ENCODE measurements around the gene ATP8B1. TPM values are rescaled to one million over a fixed set of nuclear protein-coding genes. Genes with fewer than 3 reads are reported as not detected.
A peak's percentile ranks its signal among the peaks of the same experiment; 100 is the strongest.

The ATP8B1 gene
- total and polyA plus RNA-seq, 9 of the 15 experiments (the other 6 are each of a cell fraction or from before 2014, with no cell fraction given) = 0.01 to 0.22 (median 0.03) TPM; not detected in 3

DNA sequence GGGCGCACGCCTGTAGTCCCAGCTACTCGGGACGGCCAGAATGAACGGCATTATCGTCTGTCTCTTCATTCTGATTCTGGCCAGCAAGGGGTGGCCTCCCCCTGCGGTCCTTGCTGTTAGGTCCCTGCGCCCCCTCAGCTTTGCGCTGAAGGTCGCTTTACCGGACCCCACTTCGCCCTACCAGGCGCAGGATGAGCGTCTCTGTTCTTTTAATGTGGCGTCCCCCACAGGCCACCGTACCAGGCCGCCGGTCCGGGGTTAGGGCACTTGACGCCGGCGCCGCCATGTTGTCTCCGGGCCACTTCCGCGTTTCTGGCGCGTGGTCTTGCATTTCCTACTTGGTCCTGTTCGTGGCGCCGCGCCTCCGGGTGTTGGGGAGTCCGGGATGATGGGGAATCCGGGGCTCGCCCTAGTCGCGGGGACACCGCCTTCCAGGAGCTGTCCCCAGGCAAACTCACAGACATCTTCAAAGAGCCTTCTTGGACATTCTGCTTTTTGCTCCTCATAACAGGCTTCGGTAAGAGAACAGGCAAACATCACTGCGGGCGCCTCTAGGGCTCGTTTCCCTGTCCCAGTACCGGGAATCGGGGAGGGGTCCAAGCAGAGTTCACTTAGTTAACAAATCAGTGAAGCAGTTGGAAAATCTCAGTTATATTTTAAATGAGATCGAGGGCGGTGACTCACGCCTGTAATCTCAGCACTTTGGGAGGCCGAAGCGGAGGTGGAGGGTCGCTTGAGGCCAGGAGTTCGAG, 172.9 kb downstream of the ATP8B1 start (continued):
- TF ChIP-seq, protein P1, sequence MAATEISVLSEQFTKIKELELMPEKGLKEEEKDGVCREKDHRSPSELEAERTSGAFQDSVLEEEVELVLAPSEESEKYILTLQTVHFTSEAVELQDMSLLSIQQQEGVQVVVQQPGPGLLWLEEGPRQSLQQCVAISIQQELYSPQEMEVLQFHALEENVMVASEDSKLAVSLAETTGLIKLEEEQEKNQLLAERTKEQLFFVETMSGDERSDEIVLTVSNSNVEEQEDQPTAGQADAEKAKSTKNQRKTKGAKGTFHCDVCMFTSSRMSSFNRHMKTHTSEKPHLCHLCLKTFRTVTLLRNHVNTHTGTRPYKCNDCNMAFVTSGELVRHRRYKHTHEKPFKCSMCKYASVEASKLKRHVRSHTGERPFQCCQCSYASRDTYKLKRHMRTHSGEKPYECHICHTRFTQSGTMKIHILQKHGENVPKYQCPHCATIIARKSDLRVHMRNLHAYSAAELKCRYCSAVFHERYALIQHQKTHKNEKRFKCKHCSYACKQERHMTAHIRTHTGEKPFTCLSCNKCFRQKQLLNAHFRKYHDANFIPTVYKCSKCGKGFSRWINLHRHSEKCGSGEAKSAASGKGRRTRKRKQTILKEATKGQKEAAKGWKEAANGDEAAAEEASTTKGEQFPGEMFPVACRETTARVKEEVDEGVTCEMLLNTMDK (IDR thresholded peaks at IDR 0.05; ENCODE audit: borderline replicate concordance, insufficient read depth, low read depth, low read length, poor library complexity, severe bottlenecking) = peak; percentile 40
- TF ChIP-seq TBL1XR1 (IDR thresholded peaks at IDR 0.05; ENCODE audit: low read length in 2 of 2) = peak; percentile 10 to 20; a peak in 1 of 4 replicates
- peak; percentile 70; the same call in 1 of the 2 replicates for TF ChIP-seq SPI1 (IDR thresholded peaks at IDR 0.05; ENCODE audit: borderline replicate concordance, low read depth, low read length)
- TF ChIP-seq, protein P2, sequence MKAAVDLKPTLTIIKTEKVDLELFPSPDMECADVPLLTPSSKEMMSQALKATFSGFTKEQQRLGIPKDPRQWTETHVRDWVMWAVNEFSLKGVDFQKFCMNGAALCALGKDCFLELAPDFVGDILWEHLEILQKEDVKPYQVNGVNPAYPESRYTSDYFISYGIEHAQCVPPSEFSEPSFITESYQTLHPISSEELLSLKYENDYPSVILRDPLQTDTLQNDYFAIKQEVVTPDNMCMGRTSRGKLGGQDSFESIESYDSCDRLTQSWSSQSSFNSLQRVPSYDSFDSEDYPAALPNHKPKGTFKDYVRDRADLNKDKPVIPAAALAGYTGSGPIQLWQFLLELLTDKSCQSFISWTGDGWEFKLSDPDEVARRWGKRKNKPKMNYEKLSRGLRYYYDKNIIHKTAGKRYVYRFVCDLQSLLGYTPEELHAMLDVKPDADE (conservative IDR thresholded peaks at IDR 0.05; ENCODE audit: control insufficient read depth, low read depth, low read length) = peak; percentile 74; the same call in 1 of the 2 replicates
- 0 out of 2 replicates have a peak, but pooled peaks have one; percentile 46 for TF ChIP-seq ZNF263 (CRISPR knock-in tag; IDR thresholded peaks at IDR 0.05; ENCODE audit: borderline replicate concordance)
- TF ChIP-seq KLF16 (IDR thresholded peaks at IDR 0.05) = peak; percentile 73
- TF ChIP-seq, protein P3, sequence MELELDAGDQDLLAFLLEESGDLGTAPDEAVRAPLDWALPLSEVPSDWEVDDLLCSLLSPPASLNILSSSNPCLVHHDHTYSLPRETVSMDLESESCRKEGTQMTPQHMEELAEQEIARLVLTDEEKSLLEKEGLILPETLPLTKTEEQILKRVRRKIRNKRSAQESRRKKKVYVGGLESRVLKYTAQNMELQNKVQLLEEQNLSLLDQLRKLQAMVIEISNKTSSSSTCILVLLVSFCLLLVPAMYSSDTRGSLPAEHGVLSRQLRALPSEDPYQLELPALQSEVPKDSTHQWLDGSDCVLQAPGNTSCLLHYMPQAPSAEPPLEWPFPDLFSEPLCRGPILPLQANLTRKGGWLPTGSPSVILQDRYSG (tag; conservative IDR thresholded peaks at IDR 0.05; ENCODE audit: low read depth) = 0 out of 2 replicates have a peak, but pooled peaks have one; percentile 50
- peak; percentile 7; the same call in 1 of the 2 replicates for TF ChIP-seq RAD51 (IDR thresholded peaks at IDR 0.05; ENCODE audit: borderline replicate concordance, low read depth)
- 0 out of 2 replicates have a peak, but pooled peaks have one; percentile 27 for TF ChIP-seq CC2D1A (IDR thresholded peaks at IDR 0.05)
- TF ChIP-seq SMAD3 (CRISPR knock-in tag; conservative IDR thresholded peaks at IDR 0.05) = peak; percentile 36; the same call in 1 of the 2 replicates
- TF ChIP-seq, protein P4, sequence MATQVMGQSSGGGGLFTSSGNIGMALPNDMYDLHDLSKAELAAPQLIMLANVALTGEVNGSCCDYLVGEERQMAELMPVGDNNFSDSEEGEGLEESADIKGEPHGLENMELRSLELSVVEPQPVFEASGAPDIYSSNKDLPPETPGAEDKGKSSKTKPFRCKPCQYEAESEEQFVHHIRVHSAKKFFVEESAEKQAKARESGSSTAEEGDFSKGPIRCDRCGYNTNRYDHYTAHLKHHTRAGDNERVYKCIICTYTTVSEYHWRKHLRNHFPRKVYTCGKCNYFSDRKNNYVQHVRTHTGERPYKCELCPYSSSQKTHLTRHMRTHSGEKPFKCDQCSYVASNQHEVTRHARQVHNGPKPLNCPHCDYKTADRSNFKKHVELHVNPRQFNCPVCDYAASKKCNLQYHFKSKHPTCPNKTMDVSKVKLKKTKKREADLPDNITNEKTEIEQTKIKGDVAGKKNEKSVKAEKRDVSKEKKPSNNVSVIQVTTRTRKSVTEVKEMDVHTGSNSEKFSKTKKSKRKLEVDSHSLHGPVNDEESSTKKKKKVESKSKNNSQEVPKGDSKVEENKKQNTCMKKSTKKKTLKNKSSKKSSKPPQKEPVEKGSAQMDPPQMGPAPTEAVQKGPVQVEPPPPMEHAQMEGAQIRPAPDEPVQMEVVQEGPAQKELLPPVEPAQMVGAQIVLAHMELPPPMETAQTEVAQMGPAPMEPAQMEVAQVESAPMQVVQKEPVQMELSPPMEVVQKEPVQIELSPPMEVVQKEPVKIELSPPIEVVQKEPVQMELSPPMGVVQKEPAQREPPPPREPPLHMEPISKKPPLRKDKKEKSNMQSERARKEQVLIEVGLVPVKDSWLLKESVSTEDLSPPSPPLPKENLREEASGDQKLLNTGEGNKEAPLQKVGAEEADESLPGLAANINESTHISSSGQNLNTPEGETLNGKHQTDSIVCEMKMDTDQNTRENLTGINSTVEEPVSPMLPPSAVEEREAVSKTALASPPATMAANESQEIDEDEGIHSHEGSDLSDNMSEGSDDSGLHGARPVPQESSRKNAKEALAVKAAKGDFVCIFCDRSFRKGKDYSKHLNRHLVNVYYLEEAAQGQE (IDR thresholded peaks at IDR 0.05; ENCODE audit: borderline replicate concordance) = peak; percentile 73
- TF ChIP-seq, protein P4 (CRISPR knock-in tag; IDR thresholded peaks at IDR 0.05; ENCODE audit: low read depth) = no peak
- no peak; the same call in 1 of the 2 replicates for TF ChIP-seq NR2C2 (CRISPR knock-in tag; IDR thresholded peaks at IDR 0.05)
- peak; percentile 88 for TF ChIP-seq NR2C2 (tag; IDR thresholded peaks at IDR 0.05)
